ENCODE measurements around the gene PGPEP1. TPM values are rescaled to one million over a fixed set of nuclear protein-coding genes. Genes with fewer than 3 reads are reported as not detected.
A peak's percentile ranks its signal among the peaks of the same experiment; 100 is the strongest.
"Not testable (repeated sequence)": the region's sequence is repeated elsewhere in the genome, so short reads cannot be mapped to it uniquely, and the experiment has no call there.

PGPEP1 gene
- total RNA-seq, 1 donor from 2014 or later, result 48.5 TPM

DNA sequence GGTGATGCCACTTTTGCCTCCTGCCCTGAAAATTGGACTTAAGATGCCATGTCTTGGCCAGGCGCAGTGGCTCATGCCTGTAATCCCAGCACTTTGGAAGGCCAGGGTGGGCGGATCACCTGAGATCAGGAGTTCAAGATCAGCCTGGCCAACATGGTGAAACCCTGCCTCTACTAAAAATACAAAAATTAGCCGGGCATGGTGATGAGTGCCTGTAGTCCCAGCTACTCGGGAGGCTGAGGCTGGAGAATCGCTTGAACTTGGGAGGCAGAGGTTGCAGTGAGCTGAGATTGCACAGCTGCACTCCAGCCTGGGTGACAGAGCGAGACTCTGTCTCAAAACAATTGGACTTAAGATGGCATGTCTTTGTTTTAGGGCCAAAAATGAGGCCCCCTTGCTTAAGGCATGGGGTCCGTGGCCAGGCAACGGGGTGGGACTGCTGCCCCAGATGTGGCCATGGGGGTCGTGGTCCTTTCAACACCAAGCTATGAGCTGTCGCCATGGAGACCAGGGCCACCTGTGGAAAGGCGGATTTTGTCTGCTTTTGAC is 24.0 kb downstream of the PGPEP1 start:
- DNase-seq (ENCODE audit: low spot score), result not testable (repeated sequence)

DNA sequence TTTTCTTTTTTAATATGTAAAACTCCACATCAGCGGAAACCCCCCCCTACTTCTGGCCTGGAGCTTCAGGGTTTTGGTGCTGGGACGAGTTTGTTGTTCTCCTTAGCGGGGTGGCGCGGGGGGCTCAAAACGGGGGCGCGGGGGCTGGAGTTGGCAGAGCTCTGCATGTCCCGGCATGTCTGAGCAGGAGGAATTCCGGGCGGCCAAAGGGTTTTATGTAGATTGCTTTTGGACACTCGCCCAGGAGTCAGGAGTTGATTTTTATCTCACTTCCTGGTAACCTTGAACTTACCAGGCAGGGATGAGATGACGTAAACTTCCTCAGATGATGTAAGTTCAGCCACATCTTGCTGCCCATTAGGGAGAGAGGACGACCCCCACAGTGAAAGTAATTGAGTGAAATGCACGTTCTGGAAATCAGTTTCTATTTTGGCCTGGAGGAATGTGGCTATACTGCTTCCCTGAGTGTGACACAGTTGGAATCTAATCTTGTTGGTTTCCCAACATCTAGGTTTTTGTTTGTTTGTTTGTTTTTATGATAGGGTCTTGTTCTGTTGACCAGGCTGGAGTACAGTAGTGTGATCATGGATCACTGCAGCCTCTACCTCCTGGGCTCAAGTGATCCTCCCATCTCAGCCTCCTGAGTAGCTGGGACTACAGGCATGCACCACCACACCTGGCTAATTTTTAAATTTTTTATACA is 24.6 kb downstream of the PGPEP1 start:
- peak; percentile 96 for DNase-seq (ENCODE audit: low spot score)

DNA sequence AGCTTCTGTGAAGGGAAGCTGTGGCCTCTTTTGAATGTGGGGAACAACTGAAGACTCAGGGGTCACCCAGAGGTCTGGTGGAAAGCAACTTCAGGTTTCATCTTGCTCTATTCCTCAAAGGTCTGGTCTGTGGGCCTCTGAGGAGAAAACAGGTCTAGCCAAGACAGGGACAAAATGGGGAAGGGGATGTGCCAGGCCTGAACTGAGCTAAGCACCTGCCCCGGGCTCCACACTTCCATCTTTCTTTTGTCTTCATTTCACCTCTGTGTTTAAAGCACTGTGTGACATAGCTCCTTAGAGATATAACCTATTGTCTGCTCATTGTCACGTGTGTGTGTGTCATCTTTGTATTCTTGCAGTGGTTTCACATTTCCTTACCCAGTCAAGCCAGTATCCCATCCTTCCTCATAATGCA is 25.6 kb downstream of the PGPEP1 start:
- DNase-seq (ENCODE audit: low spot score), result no peak

DNA sequence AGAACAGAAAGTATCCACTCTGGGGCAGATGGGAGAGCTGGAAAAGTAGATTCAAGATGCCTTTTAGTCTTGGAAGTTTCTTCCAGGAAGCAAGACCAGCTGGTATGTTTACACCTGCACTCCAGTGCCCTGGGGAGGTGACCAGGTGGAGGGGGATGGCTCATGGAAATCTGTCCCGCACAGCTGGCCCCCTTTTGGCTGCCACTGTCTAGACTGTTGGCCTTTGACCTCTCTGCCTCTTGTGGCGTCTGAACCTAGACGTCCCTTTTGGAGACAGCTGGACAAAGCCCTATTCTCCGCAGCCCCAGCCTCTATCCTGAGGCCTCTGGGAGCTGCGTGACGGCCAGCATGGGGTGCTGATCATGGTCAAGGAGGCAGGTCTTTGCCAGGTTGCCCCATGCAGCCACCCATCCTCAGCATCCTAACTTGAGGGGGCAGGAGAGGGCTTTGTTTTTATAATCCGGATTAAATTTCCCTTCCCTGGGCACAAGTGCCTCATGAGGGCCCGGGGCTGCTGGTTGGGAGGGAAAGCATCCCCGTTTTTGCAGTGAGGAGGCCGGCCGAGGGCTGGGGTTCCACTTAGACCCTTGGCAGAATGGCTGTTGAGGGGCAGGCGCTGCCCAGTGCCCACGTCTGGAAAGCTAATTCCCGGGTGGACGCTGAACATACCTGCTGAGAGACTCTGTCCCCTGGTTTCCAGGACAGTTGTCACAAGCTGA is 28.3 kb downstream of the PGPEP1 start:
- no peak for DNase-seq (ENCODE audit: low spot score)

DNA sequence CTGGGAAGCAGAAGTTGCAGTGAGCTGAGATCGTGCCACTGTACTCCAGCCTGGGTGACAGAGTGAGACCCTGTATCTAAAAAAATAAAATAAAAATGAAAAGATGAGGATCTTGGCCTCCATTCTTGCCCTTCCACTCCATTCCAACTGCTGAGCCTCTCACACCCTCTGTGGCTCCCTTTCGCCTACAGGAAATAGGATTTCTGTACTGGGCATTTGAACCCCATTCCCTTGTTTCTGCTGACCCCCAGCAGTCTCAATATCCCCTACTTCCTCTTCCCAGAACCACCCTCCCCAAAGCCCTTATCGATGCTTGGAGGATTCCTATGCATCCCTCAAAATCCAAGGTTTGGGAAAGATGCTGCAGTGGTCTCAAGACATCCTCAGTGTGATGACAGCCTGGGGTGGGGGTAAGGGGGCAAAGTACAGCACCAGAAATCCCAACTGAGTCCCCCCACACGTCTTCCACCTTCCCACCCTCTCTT is 33.1 kb downstream of the PGPEP1 start:
- DNase-seq (ENCODE audit: low spot score), result no peak

DNA sequence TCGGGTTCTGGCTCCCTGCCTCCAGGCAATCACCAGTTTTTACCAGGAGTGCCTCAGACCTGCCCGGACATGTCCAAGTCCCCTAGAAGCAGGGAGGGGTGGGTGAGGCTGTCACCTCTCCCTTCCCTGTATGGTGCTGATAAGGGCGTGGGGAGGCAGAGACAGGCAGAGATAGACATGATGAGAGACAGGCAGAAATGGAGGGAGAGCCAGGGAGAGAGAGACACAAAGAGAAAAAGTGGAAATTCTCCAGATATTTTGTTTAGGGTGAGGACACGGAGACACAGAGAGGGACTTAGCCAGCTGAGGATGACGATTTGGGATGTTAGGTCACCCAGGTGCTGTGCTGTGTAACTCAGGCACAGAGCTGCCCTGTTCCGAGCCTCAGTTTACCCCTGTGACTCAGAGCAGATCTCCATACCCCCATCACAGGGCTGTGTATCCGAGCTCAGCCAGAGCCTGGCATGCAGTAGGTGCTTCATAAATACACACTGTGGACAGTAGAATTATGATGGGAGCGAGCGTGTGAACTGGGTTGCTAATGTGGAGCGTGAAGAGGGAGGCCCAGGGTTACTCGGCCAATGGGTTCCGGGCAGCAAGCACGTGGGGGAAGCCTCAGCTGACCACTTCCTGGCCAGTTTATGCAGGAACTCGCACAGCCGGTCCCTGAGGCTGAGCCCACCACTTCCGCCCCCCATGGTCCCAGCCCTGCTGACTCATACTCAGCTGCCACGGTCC is 33.7 kb downstream of the PGPEP1 start:
- DNase-seq (ENCODE audit: low spot score), result peak; percentile 97

DNA sequence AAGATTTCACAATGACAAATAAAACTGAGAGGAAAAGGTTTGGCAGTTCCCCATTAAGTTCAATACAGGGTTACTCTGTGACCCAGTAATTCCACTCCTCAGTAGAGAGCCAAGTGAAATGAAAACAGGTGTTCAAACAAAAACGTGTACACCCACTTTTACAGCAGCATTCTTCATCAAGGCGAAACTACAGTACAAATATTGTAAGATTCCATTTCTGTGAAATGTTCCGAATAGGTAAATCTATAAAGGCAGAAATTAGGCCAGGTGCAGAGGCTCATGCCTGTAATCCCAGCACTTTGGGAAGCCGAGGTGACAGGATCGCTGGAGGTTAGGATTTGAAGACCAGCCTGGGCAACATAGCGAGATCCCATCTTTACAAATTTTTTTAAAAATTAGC is 36.6 kb downstream of the PGPEP1 start:
- DNase-seq (ENCODE audit: low spot score), result no peak

DNA sequence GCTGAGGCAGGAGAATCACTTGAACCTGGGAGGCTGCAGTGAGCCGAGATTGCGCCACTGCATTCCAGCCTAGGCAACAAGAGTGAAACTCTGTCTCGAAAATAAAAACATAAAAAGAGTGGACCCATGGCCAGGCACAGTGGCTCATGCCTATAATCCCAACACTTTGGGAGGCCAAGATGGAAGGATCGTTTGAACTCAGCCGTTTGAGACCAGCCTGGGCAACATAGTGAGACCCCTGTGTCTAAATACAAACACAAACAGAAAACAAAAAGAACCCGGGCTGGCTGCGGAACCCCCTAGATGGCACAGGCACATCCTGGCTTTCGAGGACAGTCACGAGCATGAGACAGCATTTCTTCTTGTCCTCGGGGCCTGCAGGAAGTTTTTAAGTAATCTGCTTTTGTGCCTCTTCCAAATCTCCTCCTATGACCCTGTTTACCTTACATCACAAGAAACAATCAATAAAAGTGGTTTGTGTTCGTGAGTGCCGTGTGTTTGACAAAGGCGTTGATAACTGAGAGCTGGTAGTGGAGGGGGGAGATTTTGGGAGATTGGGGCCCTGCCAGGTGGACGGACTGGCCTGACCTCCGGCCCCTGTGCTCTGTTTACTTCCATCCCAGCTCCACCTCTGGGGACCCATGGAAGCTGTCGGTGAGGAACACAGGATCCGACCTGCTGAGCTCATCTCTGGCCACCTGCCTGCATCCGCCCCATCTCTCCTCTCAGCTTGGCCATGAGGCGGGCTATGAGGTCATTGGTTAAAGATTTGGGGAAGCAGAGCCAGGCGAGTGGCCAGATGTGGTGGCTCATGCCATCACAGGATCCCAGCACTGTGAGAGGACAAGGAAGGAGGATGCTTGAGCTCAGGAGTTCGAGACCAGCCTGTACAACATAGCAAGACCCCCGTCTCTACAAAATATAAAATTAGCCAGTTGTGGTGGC is 39.7 kb downstream of the PGPEP1 start:
- peak; percentile 94 for DNase-seq (ENCODE audit: low spot score)

DNA sequence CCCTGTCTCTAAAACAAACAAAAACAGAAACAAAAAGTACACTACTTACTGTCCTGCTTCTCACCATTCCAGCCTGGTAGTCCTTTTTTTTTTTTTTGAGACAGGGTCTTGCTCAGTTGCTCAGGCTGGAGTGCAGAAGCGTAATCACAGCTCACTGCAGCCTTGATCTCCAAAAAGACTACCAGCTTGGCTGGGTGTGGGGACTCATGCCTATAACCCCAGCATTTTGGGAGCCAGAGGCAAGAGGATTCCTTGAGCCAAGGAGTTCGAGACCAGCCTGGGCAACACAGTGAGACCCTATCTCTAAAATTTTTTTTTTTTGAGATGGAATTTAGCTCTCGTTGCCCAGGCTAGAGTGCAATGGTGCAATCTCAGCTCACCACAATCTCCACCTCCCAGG is 40.4 kb downstream of the PGPEP1 start:
- no peak for DNase-seq (ENCODE audit: low spot score)

DNA sequence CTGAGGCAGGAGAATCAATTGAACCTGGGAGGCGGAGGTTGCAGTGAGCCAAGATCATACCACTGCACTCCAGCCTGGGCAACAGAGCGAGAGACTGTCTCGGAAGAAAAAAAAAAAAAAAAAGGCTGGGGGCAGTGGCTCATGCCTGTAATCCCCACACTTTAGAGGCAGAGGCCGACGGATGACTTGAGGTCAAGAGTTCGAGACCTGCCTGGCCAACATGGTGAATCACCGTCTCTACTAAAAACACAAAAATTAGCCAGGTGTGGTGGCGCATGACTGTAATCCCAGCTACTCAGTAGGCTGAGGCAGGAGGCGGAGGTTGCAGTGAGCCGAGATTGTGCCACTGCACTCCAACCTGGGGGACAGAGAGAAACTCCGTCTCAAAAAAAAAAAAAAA is 43.2 kb downstream of the PGPEP1 start:
- not testable (repeated sequence) for DNase-seq (ENCODE audit: low spot score)

DNA sequence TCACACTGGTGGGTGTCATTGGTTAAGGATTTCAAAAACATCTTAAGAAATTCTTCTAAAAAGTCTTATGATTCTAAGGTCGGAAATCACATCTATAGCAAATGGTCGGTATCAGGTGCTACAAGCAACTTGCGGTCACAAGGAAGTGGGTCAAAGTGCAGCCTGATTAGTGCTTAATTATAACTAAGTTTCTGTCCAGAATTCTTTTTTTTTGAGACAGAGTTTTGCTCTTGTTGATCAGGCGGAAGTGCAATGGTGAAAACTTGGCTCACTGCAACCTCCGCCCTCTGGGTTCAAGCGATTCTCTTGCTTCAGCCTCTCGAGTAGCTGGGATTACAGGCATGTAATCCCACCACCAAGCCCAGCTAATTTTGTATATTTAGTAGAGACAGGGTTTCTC is 44.4 kb downstream of the PGPEP1 start:
- DNase-seq (ENCODE audit: low spot score), result no peak

DNA sequence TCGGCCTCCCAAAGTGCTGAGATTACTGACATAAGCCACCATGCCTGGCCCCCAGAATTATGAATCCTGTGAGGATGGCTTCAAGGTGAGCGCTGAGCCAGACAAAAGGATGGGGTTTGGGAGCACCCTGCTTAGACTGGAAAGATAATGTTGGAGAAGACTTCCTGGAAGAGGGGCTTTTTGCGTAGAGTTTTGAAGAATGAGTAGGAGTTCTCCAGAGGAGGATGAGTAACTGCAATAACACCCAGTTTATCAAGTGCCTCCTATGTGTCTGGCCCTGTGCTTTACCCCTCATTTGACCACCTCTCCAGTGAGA is 44.9 kb downstream of the PGPEP1 start:
- no peak for DNase-seq (ENCODE audit: low spot score)

DNA sequence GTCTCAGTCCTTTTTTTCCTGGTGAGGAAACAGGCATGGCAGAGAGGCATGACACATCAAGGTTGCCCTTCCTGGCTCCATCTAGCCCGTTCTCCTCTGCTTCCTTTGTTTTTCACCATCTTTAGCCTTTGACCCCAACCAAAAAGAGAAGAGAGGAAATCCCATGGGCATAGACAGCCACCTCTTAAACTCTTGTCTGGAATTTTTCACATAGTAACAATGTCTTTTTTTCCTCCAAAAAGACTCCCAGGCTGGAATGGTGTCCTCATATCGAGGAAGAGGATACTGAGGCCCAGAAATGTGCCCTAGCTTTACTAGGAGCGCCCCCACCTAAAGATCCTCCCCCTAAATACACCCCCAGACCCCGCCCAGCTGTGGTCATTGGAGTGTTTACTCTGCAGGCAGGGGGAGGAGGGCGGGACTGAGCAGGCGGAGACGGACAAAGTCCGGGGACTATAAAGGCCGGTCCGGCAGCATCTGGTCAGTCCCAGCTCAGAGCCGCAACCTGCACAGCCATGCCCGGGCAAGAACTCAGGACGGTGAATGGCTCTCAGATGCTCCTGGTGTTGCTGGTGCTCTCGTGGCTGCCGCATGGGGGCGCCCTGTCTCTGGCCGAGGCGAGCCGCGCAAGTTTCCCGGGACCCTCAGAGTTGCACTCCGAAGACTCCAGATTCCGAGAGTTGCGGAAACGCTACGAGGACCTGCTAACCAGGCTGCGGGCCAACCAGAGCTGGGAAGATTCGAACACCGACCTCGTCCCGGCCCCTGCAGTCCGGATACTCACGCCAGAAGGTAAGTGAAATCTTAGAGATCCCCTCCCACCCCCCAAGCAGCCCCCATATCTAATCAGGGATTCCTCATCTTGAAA is 45.5 kb downstream of the PGPEP1 start, which contains the start of gene GDF15:
Gene GDF15, plus strand, starts transcription at position 484 of the 868 bp plus-strand sequence. Its CDS starts 32 bp downstream, at position 516.
- peak; percentile 92 for DNase-seq (ENCODE audit: low spot score)

DNA sequence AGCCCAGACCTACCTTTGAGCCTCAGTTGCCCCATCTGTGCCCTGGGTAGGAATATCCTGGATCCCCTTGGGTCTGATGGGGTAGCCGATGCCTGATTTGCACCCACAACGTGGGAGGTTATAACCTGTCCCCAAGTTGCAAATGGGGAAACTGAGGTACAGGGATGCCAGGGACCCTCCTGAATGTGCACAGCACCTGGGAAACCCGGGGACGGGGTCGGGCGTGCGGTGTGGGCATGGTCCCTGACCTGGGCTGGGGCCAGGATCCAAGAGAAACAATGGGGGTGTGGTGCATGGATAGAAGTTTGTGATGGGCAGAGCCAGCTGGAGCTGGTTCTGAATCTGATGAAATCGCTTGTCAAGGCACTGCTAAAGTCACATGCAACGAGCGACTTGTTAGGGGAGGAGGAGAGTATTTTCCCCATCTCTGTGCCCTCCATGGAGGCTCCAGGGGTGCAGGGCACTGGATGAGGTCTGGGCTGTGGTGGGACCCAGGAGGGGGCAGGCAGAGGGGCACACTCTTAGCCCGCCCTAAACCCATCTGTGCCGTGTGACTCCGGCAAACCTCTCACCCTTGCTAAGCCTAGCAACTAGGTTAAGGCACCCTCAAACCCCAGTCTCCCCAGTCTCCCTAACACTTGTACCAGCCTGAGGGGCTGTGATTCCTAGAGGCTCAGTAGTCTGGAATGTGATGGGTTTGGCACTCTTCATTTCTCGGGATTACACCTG is 46.3 kb downstream of the PGPEP1 start:
- DNase-seq (ENCODE audit: low spot score), result peak; percentile 65

DNA sequence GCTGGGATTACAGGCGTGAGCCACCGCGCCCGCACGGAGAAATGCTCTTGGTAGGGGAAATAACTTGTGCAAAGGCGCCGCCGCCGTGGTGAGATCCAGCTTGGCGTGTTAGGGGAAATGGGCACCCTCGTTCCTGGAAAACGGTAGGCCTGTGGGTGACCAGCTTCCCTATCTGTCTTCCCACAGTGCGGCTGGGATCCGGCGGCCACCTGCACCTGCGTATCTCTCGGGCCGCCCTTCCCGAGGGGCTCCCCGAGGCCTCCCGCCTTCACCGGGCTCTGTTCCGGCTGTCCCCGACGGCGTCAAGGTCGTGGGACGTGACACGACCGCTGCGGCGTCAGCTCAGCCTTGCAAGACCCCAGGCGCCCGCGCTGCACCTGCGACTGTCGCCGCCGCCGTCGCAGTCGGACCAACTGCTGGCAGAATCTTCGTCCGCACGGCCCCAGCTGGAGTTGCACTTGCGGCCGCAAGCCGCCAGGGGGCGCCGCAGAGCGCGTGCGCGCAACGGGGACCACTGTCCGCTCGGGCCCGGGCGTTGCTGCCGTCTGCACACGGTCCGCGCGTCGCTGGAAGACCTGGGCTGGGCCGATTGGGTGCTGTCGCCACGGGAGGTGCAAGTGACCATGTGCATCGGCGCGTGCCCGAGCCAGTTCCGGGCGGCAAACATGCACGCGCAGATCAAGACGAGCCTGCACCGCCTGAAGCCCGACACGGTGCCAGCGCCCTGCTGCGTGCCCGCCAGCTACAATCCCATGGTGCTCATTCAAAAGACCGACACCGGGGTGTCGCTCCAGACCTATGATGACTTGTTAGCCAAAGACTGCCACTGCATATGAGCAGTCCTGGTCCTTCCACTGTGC is 47.9 kb downstream of the PGPEP1 start:
- DNase-seq (ENCODE audit: low spot score), result peak; percentile 85

DNA sequence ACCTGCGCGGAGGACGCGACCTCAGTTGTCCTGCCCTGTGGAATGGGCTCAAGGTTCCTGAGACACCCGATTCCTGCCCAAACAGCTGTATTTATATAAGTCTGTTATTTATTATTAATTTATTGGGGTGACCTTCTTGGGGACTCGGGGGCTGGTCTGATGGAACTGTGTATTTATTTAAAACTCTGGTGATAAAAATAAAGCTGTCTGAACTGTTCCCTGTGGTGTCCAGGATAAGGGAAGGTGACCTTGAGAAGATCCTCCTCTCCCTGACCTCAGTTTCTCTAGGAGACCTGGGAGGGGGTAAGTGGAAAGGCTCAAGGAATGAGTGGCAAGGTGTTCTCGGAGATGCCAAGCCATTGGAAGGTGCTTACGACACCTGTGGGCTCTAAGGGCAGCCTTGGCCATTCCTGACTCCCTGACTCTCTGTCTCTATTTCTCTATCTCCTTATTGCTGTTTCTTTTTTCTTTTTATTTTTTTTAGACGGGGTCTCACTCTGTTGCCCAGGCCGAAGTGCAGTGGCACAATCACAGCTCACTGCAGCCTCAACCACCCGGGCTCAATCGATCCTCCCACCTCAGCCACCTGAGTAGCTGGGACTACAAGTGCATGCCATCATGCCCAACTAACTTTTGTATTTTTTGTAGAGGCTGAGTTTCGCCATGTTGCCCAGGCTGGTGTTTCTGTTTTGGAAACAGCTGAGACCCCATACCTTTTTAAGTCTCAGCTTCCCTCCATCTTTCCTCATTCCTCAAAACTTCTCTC is 48.7 kb downstream of the PGPEP1 start:
- DNase-seq (ENCODE audit: low spot score), result no peak

DNA sequence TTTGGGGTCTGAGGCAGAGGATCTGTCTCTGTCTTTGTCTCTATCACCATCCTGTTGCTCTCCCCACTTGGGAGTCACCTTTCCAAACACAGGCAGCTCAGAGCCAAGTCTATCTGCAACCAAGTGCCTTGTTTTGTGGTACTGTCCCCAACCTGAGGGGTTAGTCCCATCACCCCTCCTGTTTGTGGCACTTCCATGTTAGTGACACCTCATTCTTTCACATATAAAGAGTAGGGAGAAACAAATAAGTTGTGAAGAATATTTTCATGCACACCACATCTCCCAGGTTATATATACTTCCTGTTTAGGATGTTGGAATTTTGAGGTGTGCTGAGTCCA is 49.3 kb downstream of the PGPEP1 start:
- DNase-seq (ENCODE audit: low spot score), result no peak
